HG03342 (cell line): ENCODE data around the gene DDX1.

Source experiments
- ATAC-seq: cut with Tn5 transposase; IDR thresholded peaks from one replicate; pipeline ENCODE4 v1.9.1; 2021; ENCODE audit warnings: mild to moderate bottlenecking, moderate library complexity; ENCODE audit not compliant: unreplicated experiment

Gene DDX1

GRCh38 chr2:15561574-15562344 is 29.9 kb upstream of the DDX1 start:
- peak; percentile 28 for ATAC-seq

- ATAC-seq, result no peak
Measured at GRCh38 chr2:15562354-15563031, 29.2 kb upstream of the DDX1 start.

- no peak for ATAC-seq
Measured at GRCh38 chr2:15563227-15564100, 28.2 kb upstream of the DDX1 start.

- no peak for ATAC-seq
Measured at GRCh38 chr2:15565392-15565791, 26.3 kb upstream of the DDX1 start.

- ATAC-seq, result no peak
Measured at GRCh38 chr2:15565994-15566671, 25.5 kb upstream of the DDX1 start.

GRCh38 chr2:15566912-15567311 is 24.8 kb upstream of the DDX1 start:
- no peak for ATAC-seq

- no peak for ATAC-seq
Measured at GRCh38 chr2:15568874-15569273, 22.8 kb upstream of the DDX1 start.

- ATAC-seq, result no peak
Measured at GRCh38 chr2:15570104-15570503, 21.6 kb upstream of the DDX1 start.

GRCh38 chr2:15571729-15572128 is 19.9 kb upstream of the DDX1 start:
- ATAC-seq, result no peak

GRCh38 chr2:15577071-15577735 is 14.5 kb upstream of the DDX1 start:
- peak; percentile 91 for ATAC-seq

GRCh38 chr2:15579641-15580040 is 12.0 kb upstream of the DDX1 start:
- no peak for ATAC-seq

GRCh38 chr2:15580451-15580850 is 11.2 kb upstream of the DDX1 start:
- no peak for ATAC-seq

- ATAC-seq, result no peak
Measured at GRCh38 chr2:15582710-15583357, 8.8 kb upstream of the DDX1 start.

GRCh38 chr2:15583826-15584225 is 7.8 kb upstream of the DDX1 start:
- ATAC-seq, result no peak

GRCh38 chr2:15584316-15584715 is 7.4 kb upstream of the DDX1 start:
- no peak for ATAC-seq

GRCh38 chr2:15584767-15585469 is 6.8 kb upstream of the DDX1 start:
- ATAC-seq, result no peak

GRCh38 chr2:15588329-15588919 is 3.2 kb upstream of the DDX1 start:
- no peak for ATAC-seq

GRCh38 chr2:15591373-15591691 is 336 bp upstream of the DDX1 start:
- no peak for ATAC-seq

- no peak for ATAC-seq
Measured at GRCh38 chr2:15593327-15593705, 1.6 kb downstream of the DDX1 start.
